Neural cell (in vitro differentiated cells): Measurements from ENCODE around the gene TBC1D14.

Experiments
- EP300 ChIP-seq: fragments of 450-650 bp; conservative IDR thresholded peaks from 2 replicates; pipeline ENCODE4 v1.6.1; 2014; ENCODE audit warnings: antibody characterized with exemption, mild to moderate bottlenecking, moderate library complexity; ENCODE audit not compliant: poor library complexity, severe bottlenecking
- EZH2 ChIP-seq: fragments of 200-600, 300-800 bp; shearing (Covaris generic), sonication (generic); IDR thresholded peaks from 2 replicates; pipeline ENCODE4 v1.6.1; 2014; ENCODE audit warnings: antibody characterized with exemption, low read length, borderline replicate concordance, mild to moderate bottlenecking; ENCODE audit not compliant: insufficient read depth, poor library complexity, severe bottlenecking
- MXI1 ChIP-seq: fragments of 450-650 bp; conservative IDR thresholded peaks from 2 replicates; pipeline ENCODE4 v1.6.1; 2014; ENCODE audit warnings: antibody characterized with exemption, mild to moderate bottlenecking; ENCODE audit not compliant: poor library complexity, severe bottlenecking
- POLR2AphosphoS5 ChIP-seq: IDR thresholded peaks from 2 replicates; pipeline ENCODE4 v1.6.1; 2012
- RAD21 ChIP-seq: fragments of 450-650 bp; conservative IDR thresholded peaks from 2 replicates; pipeline ENCODE4 v1.6.1; 2014; ENCODE audit warnings: antibody characterized with exemption, mild to moderate bottlenecking, moderate library complexity
- SMC3 ChIP-seq: fragments of 450-650 bp; conservative IDR thresholded peaks from 2 replicates; pipeline ENCODE4 v1.6.1; 2014; ENCODE audit warnings: antibody characterized with exemption, mild to moderate bottlenecking, moderate library complexity; ENCODE audit not compliant: poor library complexity
- TAF1 ChIP-seq: IDR thresholded peaks from 2 replicates; pipeline ENCODE4 v1.6.1; 2012; ENCODE audit warnings: low read depth
- TF ChIP-seq, protein P1 (sequence below): fragments of 450-650 bp; IDR thresholded peaks from 2 replicates; pipeline ENCODE4 v1.5.1; 2014; ENCODE audit warnings: antibody characterized with exemption, mild to moderate bottlenecking, moderate library complexity; ENCODE audit not compliant: poor library complexity, severe bottlenecking
- TF ChIP-seq, protein P2 (sequence below): IDR thresholded peaks from 2 replicates; pipeline ENCODE4 v1.6.1; 2012; ENCODE audit warnings: borderline replicate concordance

DNA sequence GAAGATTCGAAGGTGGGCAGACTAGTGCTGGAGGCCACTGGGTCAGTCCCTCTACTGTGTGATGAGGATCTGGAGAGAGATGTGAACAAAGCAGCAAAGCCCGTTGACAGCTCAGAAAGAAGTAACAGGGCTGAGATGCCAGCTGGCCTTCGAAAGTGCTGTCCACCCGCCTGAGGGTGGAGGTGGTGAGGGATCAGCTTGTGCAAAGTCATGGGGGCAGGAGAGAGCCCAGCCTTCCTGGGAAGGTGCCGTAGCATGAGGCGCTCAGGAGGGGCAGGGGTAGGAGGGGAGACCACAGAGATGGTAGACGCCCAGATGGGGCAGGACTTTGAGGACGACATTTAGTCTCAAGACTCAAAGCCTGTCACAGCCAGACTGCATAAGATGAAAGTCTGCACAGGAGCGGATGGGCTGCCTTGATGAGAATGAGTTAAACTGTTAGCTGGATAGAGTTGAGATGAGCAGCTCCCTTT is 19.7 kb downstream of the TBC1D14 start:
- TF ChIP-seq, protein P1, sequence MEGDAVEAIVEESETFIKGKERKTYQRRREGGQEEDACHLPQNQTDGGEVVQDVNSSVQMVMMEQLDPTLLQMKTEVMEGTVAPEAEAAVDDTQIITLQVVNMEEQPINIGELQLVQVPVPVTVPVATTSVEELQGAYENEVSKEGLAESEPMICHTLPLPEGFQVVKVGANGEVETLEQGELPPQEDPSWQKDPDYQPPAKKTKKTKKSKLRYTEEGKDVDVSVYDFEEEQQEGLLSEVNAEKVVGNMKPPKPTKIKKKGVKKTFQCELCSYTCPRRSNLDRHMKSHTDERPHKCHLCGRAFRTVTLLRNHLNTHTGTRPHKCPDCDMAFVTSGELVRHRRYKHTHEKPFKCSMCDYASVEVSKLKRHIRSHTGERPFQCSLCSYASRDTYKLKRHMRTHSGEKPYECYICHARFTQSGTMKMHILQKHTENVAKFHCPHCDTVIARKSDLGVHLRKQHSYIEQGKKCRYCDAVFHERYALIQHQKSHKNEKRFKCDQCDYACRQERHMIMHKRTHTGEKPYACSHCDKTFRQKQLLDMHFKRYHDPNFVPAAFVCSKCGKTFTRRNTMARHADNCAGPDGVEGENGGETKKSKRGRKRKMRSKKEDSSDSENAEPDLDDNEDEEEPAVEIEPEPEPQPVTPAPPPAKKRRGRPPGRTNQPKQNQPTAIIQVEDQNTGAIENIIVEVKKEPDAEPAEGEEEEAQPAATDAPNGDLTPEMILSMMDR, result no peak
- TF ChIP-seq EZH2 (no peak), TAF1 (no peak), MXI1 (no peak), POLR2AphosphoS5 (no peak), RAD21 (no peak), EP300 (no peak), SMC3 (no peak)
- TF ChIP-seq, protein P2, sequence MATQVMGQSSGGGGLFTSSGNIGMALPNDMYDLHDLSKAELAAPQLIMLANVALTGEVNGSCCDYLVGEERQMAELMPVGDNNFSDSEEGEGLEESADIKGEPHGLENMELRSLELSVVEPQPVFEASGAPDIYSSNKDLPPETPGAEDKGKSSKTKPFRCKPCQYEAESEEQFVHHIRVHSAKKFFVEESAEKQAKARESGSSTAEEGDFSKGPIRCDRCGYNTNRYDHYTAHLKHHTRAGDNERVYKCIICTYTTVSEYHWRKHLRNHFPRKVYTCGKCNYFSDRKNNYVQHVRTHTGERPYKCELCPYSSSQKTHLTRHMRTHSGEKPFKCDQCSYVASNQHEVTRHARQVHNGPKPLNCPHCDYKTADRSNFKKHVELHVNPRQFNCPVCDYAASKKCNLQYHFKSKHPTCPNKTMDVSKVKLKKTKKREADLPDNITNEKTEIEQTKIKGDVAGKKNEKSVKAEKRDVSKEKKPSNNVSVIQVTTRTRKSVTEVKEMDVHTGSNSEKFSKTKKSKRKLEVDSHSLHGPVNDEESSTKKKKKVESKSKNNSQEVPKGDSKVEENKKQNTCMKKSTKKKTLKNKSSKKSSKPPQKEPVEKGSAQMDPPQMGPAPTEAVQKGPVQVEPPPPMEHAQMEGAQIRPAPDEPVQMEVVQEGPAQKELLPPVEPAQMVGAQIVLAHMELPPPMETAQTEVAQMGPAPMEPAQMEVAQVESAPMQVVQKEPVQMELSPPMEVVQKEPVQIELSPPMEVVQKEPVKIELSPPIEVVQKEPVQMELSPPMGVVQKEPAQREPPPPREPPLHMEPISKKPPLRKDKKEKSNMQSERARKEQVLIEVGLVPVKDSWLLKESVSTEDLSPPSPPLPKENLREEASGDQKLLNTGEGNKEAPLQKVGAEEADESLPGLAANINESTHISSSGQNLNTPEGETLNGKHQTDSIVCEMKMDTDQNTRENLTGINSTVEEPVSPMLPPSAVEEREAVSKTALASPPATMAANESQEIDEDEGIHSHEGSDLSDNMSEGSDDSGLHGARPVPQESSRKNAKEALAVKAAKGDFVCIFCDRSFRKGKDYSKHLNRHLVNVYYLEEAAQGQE, result no peak
